ENCODE measurements around the gene PGGHG.

GRCh38 chr11:292211-293121, 3.5 kb downstream of the PGGHG start:
- TF ChIP-seq REST (IDR thresholded peaks at IDR 0.05; ENCODE audit: borderline replicate concordance) (no peak), CTCF (IDR thresholded peaks at IDR 0.05; ENCODE audit: poor library complexity, severe bottlenecking) (no peak), POLR2AphosphoS5 (IDR thresholded peaks at IDR 0.05) (no peak)

Data from neural cell (in vitro differentiated cells).